AG09319 (cell line): ENCODE measurements around the gene CNP.

Source experiments
- DNase-seq: peaks from one replicate; pipeline ENCODE4 v3.0.0-alpha.2; 2010; ENCODE audit warnings: low read depth; ENCODE audit errors: extremely low read depth
- TF ChIP-seq, protein P1 (sequence below): IDR thresholded peaks from 2 replicates; pipeline ENCODE4 v1.5.1; 2011; ENCODE audit warnings: low read depth, mild to moderate bottlenecking, inconsistent platforms, low read length, moderate library complexity

Gene CNP

DNA sequence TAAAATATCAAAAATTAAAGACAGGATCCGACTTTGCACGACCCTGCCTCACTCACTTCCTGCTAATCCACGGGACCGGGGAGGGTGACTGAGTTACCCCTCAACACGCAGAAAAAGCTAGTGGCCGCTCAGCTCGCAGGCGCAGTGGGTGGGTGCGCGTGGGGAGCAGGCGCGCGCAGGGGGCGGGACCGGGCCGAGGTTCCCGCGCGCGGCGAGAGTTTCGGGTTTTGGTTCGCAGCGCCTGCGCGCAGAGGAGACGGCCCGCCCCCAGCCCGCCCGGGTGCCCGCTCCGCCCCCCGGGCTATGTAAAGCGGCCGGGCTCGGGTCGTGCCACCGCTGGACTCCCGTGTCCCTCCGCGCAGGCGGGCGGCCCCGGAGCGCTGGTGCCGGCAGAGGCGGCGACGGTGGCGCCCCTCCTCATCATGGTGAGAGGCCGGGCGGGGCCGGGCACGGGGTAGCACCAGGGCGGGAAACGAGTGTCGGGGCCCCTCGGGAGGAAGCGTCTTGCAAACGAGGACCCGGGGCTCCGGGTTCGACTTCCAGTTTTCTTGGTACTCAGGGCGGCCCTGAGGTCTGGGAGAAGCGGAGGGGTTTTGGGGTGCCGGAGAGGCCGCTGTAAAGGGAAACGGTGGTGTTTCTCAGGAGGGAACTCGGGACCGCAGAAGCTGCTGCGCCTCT, at the start of gene CNP:
CNP (plus strand) TSS at position 333 of the 678 bp plus-strand sequence; CDS start at position 423, 90 bp downstream.
- TF ChIP-seq, protein P1, sequence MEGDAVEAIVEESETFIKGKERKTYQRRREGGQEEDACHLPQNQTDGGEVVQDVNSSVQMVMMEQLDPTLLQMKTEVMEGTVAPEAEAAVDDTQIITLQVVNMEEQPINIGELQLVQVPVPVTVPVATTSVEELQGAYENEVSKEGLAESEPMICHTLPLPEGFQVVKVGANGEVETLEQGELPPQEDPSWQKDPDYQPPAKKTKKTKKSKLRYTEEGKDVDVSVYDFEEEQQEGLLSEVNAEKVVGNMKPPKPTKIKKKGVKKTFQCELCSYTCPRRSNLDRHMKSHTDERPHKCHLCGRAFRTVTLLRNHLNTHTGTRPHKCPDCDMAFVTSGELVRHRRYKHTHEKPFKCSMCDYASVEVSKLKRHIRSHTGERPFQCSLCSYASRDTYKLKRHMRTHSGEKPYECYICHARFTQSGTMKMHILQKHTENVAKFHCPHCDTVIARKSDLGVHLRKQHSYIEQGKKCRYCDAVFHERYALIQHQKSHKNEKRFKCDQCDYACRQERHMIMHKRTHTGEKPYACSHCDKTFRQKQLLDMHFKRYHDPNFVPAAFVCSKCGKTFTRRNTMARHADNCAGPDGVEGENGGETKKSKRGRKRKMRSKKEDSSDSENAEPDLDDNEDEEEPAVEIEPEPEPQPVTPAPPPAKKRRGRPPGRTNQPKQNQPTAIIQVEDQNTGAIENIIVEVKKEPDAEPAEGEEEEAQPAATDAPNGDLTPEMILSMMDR: no peak
- peak; percentile 83 for DNase-seq

DNA sequence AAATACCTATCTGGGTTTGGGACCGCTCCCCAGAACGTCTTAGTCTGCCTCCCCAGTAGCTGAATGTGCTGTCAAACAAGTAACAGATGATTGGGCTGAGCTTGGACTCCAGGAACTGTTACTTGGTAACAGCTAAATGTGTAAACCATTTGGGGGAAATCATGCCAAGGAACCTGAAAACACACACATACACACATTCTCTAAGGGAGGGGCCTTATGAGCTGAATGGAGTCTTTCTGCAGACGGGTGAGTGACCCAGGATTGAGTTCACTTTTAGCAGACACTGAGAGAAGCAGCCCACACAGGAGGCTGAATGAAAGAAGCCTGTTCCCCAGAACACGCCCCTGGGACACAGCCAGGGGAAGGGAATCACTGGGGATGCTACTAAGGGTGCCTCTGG, 49.4 kb upstream of the CNP start:
- peak; percentile 49 for DNase-seq
- TF ChIP-seq, protein P1: no peak

DNA sequence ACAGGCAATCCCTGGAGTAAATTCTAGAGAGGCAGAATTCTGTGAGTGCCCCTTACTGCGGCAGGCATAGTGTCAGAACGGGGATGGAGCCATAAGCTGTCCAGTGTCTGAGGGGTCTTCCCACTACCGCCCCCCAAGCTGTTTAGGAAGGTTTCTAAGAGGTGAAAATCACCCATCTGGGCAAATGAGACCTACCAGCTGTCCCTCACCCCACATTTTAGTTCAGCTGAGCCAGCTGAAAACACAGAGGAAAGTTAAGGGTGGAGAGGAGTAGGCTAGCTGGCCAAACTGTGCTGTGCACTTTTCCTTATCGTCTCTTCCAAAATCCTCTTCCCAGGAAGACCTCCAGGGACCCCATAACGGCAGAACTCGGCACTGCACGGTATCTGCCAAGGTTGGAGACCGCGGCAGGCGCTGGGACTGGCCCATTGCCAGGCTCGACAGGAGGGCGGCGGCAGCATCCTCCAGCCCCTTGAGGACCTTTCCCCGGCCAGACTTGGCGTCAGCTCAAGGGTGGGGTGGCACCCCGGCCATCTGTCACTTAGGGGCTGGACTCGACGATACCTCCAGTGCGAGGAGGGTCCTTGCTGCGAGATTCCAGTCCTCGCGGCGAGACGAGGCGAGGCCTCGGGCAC, 48.8 kb upstream of the CNP start:
- no peak for DNase-seq
- TF ChIP-seq, protein P1: no peak

DNA sequence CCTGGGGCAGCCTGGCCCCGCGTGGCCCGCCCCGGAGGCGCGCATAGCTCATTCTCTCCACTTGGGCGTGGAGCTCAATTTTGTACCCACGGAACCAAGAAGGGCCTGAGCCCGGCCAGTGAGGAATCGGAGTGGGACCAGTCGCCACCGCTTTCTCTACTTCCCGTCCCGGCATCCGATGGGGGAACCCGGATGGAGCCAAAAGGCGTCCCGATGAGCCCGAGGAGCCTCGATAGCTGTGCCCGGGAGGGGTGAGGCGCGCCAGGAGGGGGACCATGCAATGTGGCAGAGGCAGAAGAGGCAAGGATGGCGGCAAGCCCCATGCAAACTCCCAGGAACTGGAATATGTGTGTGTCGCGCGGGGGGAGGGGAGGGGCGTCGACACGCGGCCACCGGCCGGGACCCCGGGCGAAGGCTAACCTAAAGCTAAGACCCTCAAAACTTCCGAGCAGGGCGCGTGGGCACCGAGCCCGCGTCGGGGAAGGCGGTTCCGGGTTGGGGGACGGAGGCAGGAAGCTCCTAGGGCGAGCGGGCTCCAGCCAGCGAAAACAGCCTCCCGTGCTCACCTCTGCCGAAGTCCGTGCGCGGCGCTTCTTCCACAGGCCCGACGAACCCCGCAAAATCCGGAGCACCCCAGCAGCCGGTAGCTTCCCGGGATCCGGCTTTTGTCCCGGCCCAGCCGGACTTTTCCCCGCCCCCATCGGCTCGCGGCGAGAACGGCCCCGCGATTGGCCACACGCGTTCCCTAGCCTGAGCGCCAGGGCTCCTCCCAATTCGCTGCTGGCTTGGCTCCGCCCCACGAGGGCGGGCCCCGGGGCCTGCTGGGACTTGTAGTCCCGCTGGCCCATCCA, 48.1 kb upstream of the CNP start, which contains the start of gene ACLY:
ACLY (minus strand) TSS at position 638 of the 851 bp plus-strand sequence. CDS start 5,078 bp downstream, outside the sequence.
- TF ChIP-seq, protein P1: no peak
- DNase-seq: peak; percentile 90

DNA sequence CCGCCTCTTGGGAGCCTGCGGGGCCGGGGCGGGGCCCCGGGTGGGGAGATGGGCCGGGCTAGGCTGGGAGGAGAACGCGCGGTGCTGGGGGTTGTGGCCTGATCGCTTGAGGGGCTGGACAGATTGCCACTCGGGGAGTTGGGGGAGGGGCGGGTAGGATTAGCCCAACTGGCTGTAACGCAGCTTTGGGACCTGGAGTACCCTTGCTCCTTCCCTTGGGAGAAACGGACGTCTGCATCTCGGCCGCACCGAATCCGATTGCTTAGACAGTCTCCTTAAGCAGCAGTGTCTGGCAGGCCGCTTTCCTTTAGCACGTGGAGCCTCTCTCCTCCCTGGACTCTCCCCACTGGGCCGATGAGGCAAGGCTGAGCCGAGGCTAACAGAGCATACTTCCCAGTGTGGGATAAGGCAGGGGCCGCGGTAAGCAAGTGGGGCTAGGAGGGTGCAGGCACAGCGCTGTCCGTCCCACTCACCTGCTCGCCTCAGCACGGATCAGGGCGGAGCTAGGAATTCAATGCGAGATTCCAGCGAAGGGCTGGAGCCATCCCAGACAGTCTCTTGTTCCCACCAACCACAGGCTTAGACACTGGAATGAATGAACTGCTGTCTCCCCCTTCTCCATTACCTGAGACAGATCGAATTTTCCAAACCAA, 47.3 kb upstream of the CNP start:
- DNase-seq: no peak

DNA sequence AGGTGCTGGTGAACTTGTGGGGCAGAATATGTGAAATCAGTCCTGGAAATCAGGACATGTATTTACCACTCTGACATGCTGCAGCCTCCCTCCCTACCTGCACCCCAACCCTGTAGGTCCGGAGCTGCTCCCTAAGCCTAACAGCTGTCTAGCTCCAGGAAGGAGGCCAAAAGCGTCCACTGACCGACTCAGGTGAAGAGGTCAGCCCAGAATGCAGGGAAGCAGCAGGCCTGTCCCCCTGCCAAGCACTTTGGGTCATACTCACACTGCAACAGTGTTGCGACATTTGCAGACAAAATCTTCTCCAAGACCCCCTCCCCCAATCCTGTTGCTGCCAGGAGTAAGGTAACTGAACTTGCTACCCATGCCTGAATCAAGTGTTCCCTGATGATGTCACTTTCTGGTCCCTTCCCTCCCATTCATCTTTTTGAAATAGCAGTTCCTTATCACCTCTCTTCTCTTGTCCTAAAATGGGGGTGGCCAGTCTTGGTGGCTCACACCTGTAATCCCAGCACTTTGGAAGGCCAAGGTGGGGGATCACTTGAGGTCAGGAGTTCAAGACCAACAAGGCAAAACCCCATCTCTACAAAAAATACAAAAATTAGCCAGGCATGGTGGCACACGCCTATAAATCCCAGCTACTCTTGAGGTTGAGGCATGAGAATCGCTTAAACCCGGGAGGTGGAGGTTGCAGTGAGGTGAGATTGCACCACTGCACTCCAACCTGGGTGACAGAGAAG, 46.6 kb upstream of the CNP start:
- DNase-seq: no peak
- TF ChIP-seq, protein P1: no peak

More for the DNA sequence above, 47.3 kb upstream of the CNP start:
- TF ChIP-seq, protein P1: no peak
